Measurements from ENCODE around the gene FXN.

Gene FXN

DNA sequence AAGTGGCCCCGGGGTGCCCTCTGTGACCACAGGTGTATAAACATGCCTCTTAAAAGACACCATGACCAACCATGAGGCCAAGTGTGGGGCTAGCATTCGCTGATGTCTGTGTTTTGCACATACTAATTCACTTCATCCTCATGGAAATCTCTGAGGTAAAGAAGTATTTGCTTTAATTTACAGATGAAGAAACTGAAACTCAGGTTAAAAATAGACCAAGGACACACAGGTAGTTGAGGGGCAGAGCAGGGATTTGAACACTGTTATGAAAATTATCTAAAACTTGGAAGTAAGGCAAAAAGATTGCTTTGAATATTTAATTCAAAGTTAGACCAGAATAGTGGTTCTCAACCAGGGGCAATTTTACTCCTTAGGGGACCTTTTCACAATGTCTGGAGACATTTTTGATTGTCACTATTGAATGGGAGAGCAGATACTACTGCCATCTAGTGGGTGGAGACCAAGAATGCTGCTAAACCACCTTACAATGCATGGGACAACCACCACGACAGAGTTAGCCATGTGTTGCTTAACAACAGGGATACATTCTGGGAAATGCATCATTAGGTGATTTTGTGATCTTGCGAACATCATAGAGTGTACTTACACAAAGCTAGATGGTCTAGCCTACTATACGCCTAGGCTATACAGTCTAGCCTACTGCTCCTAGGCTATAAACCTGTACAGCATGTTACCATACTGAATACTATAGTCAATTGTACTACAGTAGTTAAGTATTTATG is 8.0 kb upstream of the FXN start:
- peak; percentile 90 for TF ChIP-seq CTCF (conservative IDR thresholded peaks at IDR 0.05)
- no peak overlapping the region for H3K27ac ChIP-seq

DNA sequence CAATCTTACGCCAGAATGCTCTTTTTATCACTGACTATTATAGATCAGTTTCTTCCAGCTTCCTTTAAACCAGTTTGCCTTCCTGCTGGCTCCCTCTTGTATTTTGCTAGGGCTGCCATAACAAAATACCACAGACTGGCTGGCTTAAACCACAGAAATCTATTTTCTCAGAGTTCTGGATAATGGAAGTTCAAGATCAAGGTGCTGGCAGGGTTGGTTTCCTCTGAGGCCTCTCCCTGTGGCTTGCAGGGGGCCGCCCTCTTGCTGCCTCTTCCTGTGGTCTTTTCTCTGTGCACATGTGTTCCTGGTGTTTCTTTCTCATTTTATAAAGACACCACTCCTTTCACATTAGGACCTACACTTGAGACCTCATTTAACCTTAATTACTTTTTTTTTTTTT is 6.8 kb upstream of the FXN start:
- H3K27ac ChIP-seq: no peak overlapping the region
- no peak for TF ChIP-seq CTCF (conservative IDR thresholded peaks at IDR 0.05)

DNA sequence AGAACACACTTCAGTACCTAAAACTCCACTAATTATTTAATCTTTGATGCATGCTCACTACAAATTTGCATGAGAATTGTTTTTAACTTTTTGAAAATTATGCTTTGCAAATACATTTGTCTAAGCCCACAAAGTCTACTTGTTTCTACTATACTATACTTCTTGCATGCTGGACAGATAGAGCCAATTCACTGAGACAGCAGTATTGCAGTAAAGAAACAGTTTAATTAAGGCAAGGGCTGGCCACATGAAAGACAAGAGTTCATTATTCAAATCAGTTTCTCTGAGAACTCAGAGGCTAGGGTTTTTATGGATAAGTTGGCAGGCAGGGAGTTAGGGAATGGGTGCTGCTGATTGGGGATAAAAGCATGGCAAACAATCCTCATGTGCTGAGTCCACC is 6.0 kb upstream of the FXN start:
- H3K27ac ChIP-seq: no peak overlapping the region
- TF ChIP-seq CTCF (conservative IDR thresholded peaks at IDR 0.05): no peak

- no peak for TF ChIP-seq CTCF (conservative IDR thresholded peaks at IDR 0.05)
- H3K27ac ChIP-seq: no peak overlapping the region
These were observed 4.5 kb upstream of the FXN start for GRCh38 chr9:69030851-69031645.

DNA sequence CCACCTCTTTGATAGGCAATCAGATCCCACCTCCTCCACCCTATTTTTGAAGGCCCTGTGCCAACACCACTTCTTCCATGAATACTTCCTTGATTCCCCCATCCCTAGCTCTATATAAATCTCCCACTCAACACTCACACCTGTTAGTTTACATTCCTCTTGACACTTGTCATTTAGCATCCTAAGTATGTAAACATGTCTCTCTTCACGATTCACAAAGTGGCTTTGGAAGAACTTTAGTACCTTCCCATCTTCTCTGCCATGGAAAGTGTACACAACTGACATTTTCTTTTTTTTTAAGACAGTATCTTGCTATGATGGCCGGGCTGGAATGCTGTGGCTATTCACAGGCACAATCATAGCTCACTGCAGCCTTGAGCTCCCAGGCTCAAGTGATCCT is 1.5 kb upstream of the FXN start:
- H3K27ac ChIP-seq: no peak overlapping the region
- no peak for TF ChIP-seq CTCF (conservative IDR thresholded peaks at IDR 0.05)

DNA sequence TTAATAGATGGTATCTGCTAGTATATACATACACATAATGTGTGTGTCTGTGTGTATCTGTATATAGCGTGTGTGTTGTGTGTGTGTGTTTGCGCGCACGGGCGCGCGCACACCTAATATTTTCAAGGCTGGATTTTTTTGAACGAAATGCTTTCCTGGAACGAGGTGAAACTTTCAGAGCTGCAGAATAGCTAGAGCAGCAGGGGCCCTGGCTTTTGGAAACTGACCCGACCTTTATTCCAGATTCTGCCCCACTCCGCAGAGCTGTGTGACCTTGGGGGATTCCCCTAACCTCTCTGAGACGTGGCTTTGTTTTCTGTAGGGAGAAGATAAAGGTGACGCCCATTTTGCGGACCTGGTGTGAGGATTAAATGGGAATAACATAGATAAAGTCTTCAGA is 757 bp downstream of the FXN start:
- peak overlapping the region; percentile 84 for H3K27ac ChIP-seq
- no peak for TF ChIP-seq CTCF (conservative IDR thresholded peaks at IDR 0.05)

DNA sequence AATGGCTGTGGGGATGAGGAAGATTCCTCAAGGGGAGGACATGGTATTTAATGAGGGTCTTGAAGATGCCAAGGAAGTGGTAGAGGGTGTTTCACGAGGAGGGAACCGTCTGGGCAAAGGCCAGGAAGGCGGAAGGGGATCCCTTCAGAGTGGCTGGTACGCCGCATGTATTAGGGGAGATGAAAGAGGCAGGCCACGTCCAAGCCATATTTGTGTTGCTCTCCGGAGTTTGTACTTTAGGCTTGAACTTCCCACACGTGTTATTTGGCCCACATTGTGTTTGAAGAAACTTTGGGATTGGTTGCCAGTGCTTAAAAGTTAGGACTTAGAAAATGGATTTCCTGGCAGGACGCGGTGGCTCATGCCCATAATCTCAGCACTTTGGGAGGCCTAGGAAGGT is 1.2 kb downstream of the FXN start:
- peak overlapping the region; percentile 84; the same call in 1 of the 2 replicates for H3K27ac ChIP-seq
- no peak for TF ChIP-seq CTCF (conservative IDR thresholded peaks at IDR 0.05)
